WERI-Rb-1 (cell line): Measurements from ENCODE around the gene PCNX2.

Experiments
- DNase-seq: peaks from one replicate; pipeline ENCODE4 v3.0.0-alpha.2; 2020
- H3K27ac ChIP-seq: fragments of 250-450 bp; sonication (Bioruptor Pico); 2 replicates; pipeline ENCODE4 v1.5.1; 2020; ENCODE audit warnings: mild to moderate bottlenecking, moderate library complexity
- H3K27me3 ChIP-seq: fragments of 250-450 bp; sonication (Bioruptor Pico); 2 replicates; pipeline ENCODE4 v1.5.1; 2021; ENCODE audit warnings: mild to moderate bottlenecking, low read depth, moderate library complexity; ENCODE audit not compliant: insufficient read depth, severe bottlenecking
- H3K36me3 ChIP-seq: fragments of 250-450 bp; sonication (Bioruptor Pico); 2 replicates; pipeline ENCODE4 v1.5.1; 2020; ENCODE audit warnings: mild to moderate bottlenecking, moderate library complexity
- H3K4me3 ChIP-seq: 2 replicates; pipeline ENCODE4 v1.5.1; 2011; ENCODE audit warnings: low read depth, mild to moderate bottlenecking, control low read depth, low read length
- H3K9me3 ChIP-seq: fragments of 250-450 bp; sonication (Bioruptor Pico); 2 replicates; pipeline ENCODE4 v1.5.1; 2021; ENCODE audit warnings: mild to moderate bottlenecking, moderate library complexity; ENCODE audit not compliant: severe bottlenecking
- CTCF ChIP-seq: IDR thresholded peaks from 2 replicates; pipeline ENCODE4 v1.5.1; 2011; ENCODE audit warnings: low read depth, mild to moderate bottlenecking, control low read depth, inconsistent platforms, low read length

PCNX2 gene

GRCh38 chr1:233031521-233031920 is 264.0 kb downstream of the PCNX2 start:
- H3K36me3 ChIP-seq = no peaks in the 10 kb centered on the region
- no peaks in the 10 kb centered on the region for H3K9me3 ChIP-seq
- no peak for TF ChIP-seq CTCF
- H3K4me3 ChIP-seq = no peak overlapping the region
- no peak overlapping the region for H3K27ac ChIP-seq
- no peak for DNase-seq
- no peaks in the 10 kb centered on the region for H3K27me3 ChIP-seq

- no peak for TF ChIP-seq CTCF
- Histone ChIP-seq H3K27me3 (no peaks in the 10 kb centered on the region), H3K36me3 (no peaks in the 10 kb centered on the region), H3K9me3 (no peaks in the 10 kb centered on the region), H3K27ac (no peak overlapping the region), H3K4me3 (no peak overlapping the region)
- DNase-seq = no peak
Observed at GRCh38 chr1:233027046-233027445, 268.5 kb downstream of the PCNX2 start.

- Histone ChIP-seq H3K9me3 (no peaks in the 10 kb centered on the region), H3K27me3 (no peaks in the 10 kb centered on the region), H3K27ac (no peak overlapping the region), H3K36me3 (no peaks in the 10 kb centered on the region), H3K4me3 (no peak overlapping the region)
- TF ChIP-seq CTCF = no peak
- no peak for DNase-seq
Observed at GRCh38 chr1:233025567-233025966, 270.0 kb downstream of the PCNX2 start.

GRCh38 chr1:233025157-233025556 is 270.4 kb downstream of the PCNX2 start:
- no peaks in the 10 kb centered on the region for H3K27me3 ChIP-seq
- H3K36me3 ChIP-seq = no peaks in the 10 kb centered on the region
- peak; percentile 93 for DNase-seq
- H3K27ac ChIP-seq = no peak overlapping the region
- H3K9me3 ChIP-seq = no peaks in the 10 kb centered on the region
- no peak overlapping the region for H3K4me3 ChIP-seq
- peak; percentile 99 for TF ChIP-seq CTCF

- Histone ChIP-seq H3K9me3 (no peaks in the 10 kb centered on the region), H3K4me3 (no peak overlapping the region), H3K27me3 (no peaks in the 10 kb centered on the region), H3K27ac (no peak overlapping the region), H3K36me3 (no peaks in the 10 kb centered on the region)
- TF ChIP-seq CTCF = no peak
- DNase-seq = no peak
Observed at GRCh38 chr1:233024199-233024598, 271.3 kb downstream of the PCNX2 start.

- Histone ChIP-seq H3K9me3 (no peaks in the 10 kb centered on the region), H3K36me3 (no peaks in the 10 kb centered on the region), H3K27ac (no peak overlapping the region), H3K27me3 (no peaks in the 10 kb centered on the region), H3K4me3 (no peak overlapping the region)
- TF ChIP-seq CTCF = no peak
- no peak for DNase-seq
Observed at GRCh38 chr1:233022246-233022645, 273.3 kb downstream of the PCNX2 start.
